Measurements from ENCODE around the gene ERVH48-1.
"Not testable (repeated sequence)": the region's sequence is repeated elsewhere in the genome, so short reads cannot be mapped to it uniquely, and the experiment has no call there.

ERVH48-1 gene

DNA sequence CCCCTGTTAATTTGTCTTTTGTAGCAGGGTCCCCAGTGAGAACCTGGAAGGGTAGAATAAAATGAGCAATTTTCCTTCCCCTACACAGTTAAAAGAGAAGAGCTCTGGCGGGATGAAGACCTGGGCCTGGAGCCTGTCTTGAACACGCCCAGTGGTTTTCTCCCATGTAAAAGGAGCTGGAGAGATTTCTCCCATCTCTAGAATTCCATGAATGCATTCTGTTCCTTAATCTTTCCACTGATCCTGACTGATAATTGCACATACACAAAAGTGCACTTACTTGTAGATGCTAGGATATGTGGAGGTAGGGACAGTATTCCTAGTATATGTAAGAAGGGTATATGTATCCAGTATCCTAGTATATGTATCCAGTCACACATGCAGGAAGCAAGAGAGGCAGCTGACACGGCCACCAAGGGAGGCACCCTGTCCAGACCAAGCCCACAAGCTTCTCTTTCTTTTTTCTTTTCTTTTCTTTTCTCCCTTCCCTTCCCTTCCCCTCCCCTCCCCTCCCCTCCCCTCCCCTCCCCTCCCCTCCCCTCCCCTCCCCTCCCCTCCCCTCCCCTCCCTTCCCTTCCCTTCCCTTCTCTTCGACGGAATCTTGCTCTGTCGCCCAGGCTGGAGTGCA, 37.1 kb upstream of the ERVH48-1 start:
- H3K9me3 ChIP-seq (ENCODE audit: low read length): no peaks in the 10 kb centered on the region
- H3K4me1 ChIP-seq (ENCODE audit: insufficient read depth, low read length): no peaks in the 10 kb centered on the region
- no peak overlapping the region for H3K4me3 ChIP-seq (ENCODE audit: low read depth in 1 of 2, low read length in 2 of 2)
- H3K36me3 ChIP-seq (ENCODE audit: insufficient read depth, low read length): no peaks in the 10 kb centered on the region
- no peak overlapping the region for H3K27ac ChIP-seq (ENCODE audit: low read depth, low read length)
- no peaks in the 10 kb centered on the region for H3K27me3 ChIP-seq (ENCODE audit: control insufficient read depth in 1 of 2, insufficient read depth in 2 of 2, low read length in 2 of 2)
- H3K9ac ChIP-seq (ENCODE audit: low read length): no peak overlapping the region

DNA sequence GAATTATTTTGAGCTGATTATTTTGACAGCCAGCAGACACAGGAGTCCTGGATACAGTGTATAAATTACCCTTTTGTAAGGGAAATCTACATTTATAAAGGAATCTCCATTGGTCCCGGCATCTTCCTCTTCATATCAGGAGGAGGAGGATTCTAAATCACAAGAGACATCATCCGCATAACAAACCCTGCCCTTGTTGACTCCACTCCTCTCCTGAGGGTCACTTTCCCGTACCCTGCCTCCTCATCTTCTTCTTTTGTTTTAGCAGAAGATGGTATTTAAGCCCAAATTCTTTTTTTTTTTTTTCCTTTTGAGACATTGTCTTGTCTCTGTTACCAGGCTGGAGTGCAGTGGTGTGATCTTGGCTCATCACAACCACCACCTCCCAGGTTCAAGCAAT, 34.3 kb upstream of the ERVH48-1 start:
- Histone ChIP-seq H3K36me3 (ENCODE audit: insufficient read depth, low read length) (no peaks in the 10 kb centered on the region), H3K27ac (ENCODE audit: low read depth, low read length) (no peak overlapping the region), H3K9me3 (ENCODE audit: low read length) (no peaks in the 10 kb centered on the region), H3K9ac (ENCODE audit: low read length) (no peak overlapping the region), H3K27me3 (ENCODE audit: control insufficient read depth in 1 of 2, insufficient read depth in 2 of 2, low read length in 2 of 2) (no peaks in the 10 kb centered on the region), H3K4me1 (ENCODE audit: insufficient read depth, low read length) (no peaks in the 10 kb centered on the region), H3K4me3 (ENCODE audit: low read depth in 1 of 2, low read length in 2 of 2) (no peak overlapping the region)

- H3K4me3 ChIP-seq (ENCODE audit: low read depth in 1 of 2, low read length in 2 of 2); H3K36me3 ChIP-seq (ENCODE audit: insufficient read depth, low read length); H3K27ac ChIP-seq (ENCODE audit: low read depth, low read length); H3K27me3 ChIP-seq (ENCODE audit: control insufficient read depth in 1 of 2, insufficient read depth in 2 of 2, low read length in 2 of 2); H3K9me3 ChIP-seq (ENCODE audit: low read length); H3K9ac ChIP-seq (ENCODE audit: low read length); H3K4me1 ChIP-seq (ENCODE audit: insufficient read depth, low read length): not testable (repeated sequence)
Measured at GRCh38 chr21:42958122-42958521, 32.7 kb upstream of the ERVH48-1 start.

DNA sequence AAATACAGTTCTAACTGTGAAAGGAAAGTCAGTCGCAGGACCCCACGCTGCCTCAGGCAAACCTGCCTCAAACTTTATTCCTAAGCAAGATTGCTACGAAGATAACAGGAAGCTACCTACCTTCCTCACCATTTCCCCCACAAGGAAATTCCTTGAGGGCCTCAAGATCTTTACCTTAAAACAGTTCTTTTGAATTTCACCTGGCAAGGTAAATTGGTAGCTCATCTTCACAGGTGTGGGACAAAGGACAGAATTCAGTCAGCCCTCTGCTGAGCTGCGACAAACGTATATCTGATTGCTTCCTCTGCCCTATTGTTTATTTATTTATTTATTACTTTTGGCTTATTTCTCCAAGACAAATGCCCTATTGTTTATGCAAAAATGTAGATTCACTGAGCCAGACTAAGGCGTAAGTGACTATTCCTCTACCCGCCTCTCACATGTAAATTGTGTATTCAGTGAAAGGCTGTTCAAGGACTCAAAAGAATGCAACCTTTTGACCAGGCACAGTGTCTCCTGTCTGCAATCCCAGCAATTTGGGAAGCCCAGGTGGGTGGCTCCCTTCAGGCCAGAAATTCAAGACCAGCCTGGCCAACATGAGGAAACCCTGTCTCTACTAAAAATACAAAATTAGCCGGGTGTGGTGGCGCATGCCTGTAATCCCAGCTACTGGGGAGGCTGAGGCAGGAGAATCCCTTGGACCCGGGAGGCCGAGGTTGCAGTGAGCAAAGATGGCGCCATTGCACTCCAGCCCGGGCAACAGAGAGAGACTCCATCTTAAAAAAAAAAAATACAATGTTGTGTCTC, 31.6 kb upstream of the ERVH48-1 start:
- H3K36me3 ChIP-seq (ENCODE audit: insufficient read depth, low read length): no peaks in the 10 kb centered on the region
- H3K27me3 ChIP-seq (ENCODE audit: control insufficient read depth in 1 of 2, insufficient read depth in 2 of 2, low read length in 2 of 2): no peaks in the 10 kb centered on the region
- H3K4me3 ChIP-seq (ENCODE audit: low read depth in 1 of 2, low read length in 2 of 2): no peak overlapping the region
- H3K4me1 ChIP-seq (ENCODE audit: insufficient read depth, low read length): no peaks in the 10 kb centered on the region
- H3K9ac ChIP-seq (ENCODE audit: low read length): no peak overlapping the region
- H3K27ac ChIP-seq (ENCODE audit: low read depth, low read length): no peak overlapping the region
- H3K9me3 ChIP-seq (ENCODE audit: low read length): no peaks in the 10 kb centered on the region

DNA sequence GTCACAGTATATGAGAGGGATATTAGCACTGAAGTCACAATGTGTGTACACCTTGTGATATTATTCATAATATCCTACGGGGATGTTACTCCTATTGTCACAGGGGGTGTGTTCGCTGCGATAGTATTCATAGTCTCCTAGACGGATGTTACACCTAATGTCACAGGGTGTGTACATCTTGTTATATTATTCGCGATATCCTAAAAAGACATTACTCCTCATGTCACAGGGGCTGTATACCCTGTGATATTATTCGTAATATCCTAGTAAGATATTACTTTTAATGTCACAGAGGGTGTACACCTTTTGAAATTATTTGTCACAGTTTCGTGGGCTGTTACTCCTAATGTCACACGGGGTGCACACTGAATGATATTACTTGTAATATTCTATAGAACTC, 25.8 kb upstream of the ERVH48-1 start:
- not testable (repeated sequence) for H3K9me3 ChIP-seq (ENCODE audit: low read length); H3K27me3 ChIP-seq (ENCODE audit: control insufficient read depth in 1 of 2, insufficient read depth in 2 of 2, low read length in 2 of 2); H3K36me3 ChIP-seq (ENCODE audit: insufficient read depth, low read length); H3K27ac ChIP-seq (ENCODE audit: low read depth, low read length); H3K4me1 ChIP-seq (ENCODE audit: insufficient read depth, low read length); H3K4me3 ChIP-seq (ENCODE audit: low read depth in 1 of 2, low read length in 2 of 2); H3K9ac ChIP-seq (ENCODE audit: low read length)

GRCh38 chr21:42949094-42949755, 23.8 kb upstream of the ERVH48-1 start:
- not testable (repeated sequence) for H3K27ac ChIP-seq (ENCODE audit: low read depth, low read length)

DNA sequence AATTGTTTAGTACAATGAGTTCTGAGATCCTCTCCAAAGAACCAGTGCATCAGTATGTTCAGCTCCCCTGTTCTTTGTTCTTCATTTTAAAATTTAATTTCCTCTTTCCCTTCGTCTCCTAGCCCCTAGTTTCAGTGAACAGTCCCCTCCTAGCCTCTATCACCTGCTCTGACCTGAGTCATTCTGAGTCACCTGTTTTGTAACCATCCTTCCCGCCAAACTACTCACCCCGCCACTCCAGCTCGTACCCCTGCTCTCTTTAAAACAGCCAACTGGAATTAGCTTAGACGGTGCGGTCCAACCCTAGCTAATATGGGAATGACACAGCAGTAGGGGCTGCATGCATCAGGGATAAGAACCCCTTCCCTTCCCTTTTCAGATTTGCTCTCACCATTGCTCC, 16.8 kb upstream of the ERVH48-1 start:
- Histone ChIP-seq H3K27ac (ENCODE audit: low read depth, low read length) (no peak overlapping the region), H3K27me3 (ENCODE audit: control insufficient read depth in 1 of 2, insufficient read depth in 2 of 2, low read length in 2 of 2) (no peaks in the 10 kb centered on the region), H3K9me3 (ENCODE audit: low read length) (no peaks in the 10 kb centered on the region)

More at GRCh38 chr21:42949094-42949755, 23.8 kb upstream of the ERVH48-1 start:
- not testable (repeated sequence) for H3K9me3 ChIP-seq (ENCODE audit: low read length); H3K27me3 ChIP-seq (ENCODE audit: control insufficient read depth in 1 of 2, insufficient read depth in 2 of 2, low read length in 2 of 2); H3K36me3 ChIP-seq (ENCODE audit: insufficient read depth, low read length); H3K4me3 ChIP-seq (ENCODE audit: low read depth in 1 of 2, low read length in 2 of 2); H3K4me1 ChIP-seq (ENCODE audit: insufficient read depth, low read length); H3K9ac ChIP-seq (ENCODE audit: low read length)

DNA sequence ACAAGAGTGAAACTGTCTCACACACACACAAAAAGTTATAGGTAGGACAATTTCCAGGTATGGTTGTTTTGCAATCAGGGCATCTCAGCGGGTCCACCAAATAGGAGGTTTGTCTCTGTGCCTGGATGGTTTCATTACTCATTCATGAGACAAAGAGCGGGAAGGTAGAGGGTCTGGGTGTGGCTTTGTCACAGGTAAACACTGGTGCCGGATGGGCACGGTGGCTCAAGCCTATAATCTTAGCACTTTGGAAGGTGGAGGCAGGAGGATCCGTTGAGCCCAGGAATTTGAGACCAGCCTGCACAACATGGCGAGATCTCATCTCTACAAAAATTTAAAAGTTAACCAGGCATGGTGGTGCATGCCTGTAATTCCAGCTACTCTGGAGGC, 16.3 kb upstream of the ERVH48-1 start:
- H3K27me3 ChIP-seq (ENCODE audit: control insufficient read depth in 1 of 2, insufficient read depth in 2 of 2, low read length in 2 of 2): no peaks in the 10 kb centered on the region
- no peak overlapping the region for H3K4me3 ChIP-seq (ENCODE audit: low read depth in 1 of 2, low read length in 2 of 2)
- no peaks in the 10 kb centered on the region for H3K9me3 ChIP-seq (ENCODE audit: low read length)
- no peak overlapping the region for H3K27ac ChIP-seq (ENCODE audit: low read depth, low read length)
- H3K9ac ChIP-seq (ENCODE audit: low read length): no peak overlapping the region
- peaks cover 9% of the 10 kb centered on the region for H3K4me1 ChIP-seq (ENCODE audit: insufficient read depth, low read length)
- H3K36me3 ChIP-seq (ENCODE audit: insufficient read depth, low read length): no peaks in the 10 kb centered on the region

More for the DNA sequence above, 16.8 kb upstream of the ERVH48-1 start:
- Histone ChIP-seq H3K9ac (ENCODE audit: low read length) (no peak overlapping the region), H3K4me1 (ENCODE audit: insufficient read depth, low read length) (peaks cover 9% of the 10 kb centered on the region), H3K4me3 (ENCODE audit: low read depth in 1 of 2, low read length in 2 of 2) (no peak overlapping the region), H3K36me3 (ENCODE audit: insufficient read depth, low read length) (no peaks in the 10 kb centered on the region)

DNA sequence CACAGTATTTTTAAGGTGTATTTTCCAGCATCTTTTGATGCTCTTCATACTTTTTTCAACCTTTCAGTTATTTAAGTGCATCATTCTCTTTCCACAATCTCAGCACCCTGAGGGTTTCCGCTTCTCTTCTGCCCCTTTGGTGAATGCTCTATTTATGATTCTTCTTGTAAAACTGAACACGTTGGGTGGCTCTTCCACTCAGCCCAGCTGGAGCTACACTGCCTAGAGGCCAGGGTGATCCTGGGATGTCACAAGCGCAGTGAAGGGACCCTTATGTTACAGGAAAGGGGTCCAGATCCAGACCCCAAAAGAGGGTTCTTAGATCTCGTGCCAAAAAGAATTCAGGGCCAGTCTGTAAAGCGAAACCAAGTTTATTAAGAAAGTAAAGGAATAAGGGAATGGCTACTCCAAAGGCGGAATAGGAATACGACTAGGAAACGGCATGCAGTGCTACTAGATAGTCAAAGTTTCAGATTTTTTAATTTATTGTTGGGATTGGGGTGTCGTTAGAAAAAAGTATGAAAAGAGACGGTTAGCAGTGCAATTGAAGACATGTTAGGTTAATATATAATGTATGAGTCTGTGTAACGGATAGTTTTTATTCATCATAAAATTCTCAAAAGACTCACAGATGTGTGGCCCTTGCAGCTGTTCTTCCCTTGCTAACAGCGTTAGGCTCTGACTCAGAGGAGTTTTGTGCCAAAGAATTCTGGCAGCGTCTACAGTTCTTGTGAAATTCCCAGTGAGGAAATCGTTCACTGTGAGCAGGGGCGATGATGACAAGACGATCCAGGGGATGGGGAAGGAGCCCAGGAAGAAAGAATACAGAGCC, 14.4 kb upstream of the ERVH48-1 start:
- peak overlapping the region; percentile 69 for H3K27ac ChIP-seq (ENCODE audit: low read depth, low read length)

DNA sequence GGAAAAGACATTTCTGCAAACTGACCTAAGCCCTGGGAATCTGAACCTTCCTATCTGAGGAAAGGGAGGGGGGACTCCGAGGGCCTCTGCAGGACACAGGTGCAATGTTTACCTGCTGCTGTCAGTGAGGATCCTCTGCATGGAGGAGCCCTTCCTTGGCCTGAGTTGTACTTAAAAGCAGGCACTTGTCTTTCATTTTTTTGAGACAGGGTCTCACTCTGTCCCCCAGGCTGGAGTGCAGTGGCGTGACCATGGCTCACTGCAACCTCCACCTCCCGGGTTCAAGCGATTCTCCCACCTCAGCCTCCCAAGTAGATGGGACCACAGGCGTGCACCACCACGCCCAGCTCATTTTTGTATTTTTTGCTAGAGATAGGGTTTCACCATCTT, 13.2 kb upstream of the ERVH48-1 start:
- H3K4me3 ChIP-seq (ENCODE audit: low read depth in 1 of 2, low read length in 2 of 2); H3K27ac ChIP-seq (ENCODE audit: low read depth, low read length); H3K4me1 ChIP-seq (ENCODE audit: insufficient read depth, low read length); H3K27me3 ChIP-seq (ENCODE audit: control insufficient read depth in 1 of 2, insufficient read depth in 2 of 2, low read length in 2 of 2); H3K36me3 ChIP-seq (ENCODE audit: insufficient read depth, low read length); H3K9ac ChIP-seq (ENCODE audit: low read length); H3K9me3 ChIP-seq (ENCODE audit: low read length): not testable (repeated sequence)

More for the DNA sequence above, 14.4 kb upstream of the ERVH48-1 start:
- Histone ChIP-seq H3K4me3 (ENCODE audit: low read depth in 1 of 2, low read length in 2 of 2) (no peak overlapping the region), H3K27me3 (ENCODE audit: control insufficient read depth in 1 of 2, insufficient read depth in 2 of 2, low read length in 2 of 2) (no peaks in the 10 kb centered on the region), H3K36me3 (ENCODE audit: insufficient read depth, low read length) (no peaks in the 10 kb centered on the region), H3K4me1 (ENCODE audit: insufficient read depth, low read length) (peaks cover 9% of the 10 kb centered on the region), H3K9ac (ENCODE audit: low read length) (peak overlapping the region; percentile 30), H3K9me3 (ENCODE audit: low read length) (no peaks in the 10 kb centered on the region)

DNA sequence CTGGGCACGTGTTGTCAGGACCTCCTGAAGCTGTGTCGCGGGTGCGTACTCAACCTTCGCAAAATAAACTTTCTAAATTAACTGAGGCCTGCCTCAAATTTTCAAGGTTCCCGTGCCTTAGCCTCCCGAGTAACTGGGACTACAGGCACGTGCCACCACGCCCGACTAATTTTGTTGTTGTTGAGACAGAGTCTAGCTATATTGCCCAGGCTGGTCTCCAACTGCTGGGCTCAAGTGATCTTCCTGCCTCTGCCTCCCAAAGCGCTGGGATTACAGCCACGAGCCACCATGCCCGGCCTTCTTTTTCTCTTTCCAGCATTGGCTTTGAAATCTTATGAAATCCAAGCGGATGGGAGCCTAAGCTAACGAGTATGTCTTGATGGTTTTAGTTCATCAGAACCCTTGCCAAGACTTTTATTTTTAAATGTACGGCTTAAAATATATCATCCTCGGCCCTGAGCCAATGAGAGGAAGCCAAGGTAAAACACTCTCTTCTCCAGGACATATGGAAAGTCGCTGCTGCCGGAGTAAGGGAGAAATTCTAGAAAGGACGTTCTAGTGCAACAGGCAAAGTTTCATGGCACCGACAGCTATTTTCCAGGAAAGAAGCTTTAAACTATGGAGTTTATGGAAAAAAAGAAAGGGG, 12.7 kb upstream of the ERVH48-1 start:
- Histone ChIP-seq H3K4me1 (ENCODE audit: insufficient read depth, low read length) (peaks cover 9% of the 10 kb centered on the region), H3K9ac (ENCODE audit: low read length) (no peak overlapping the region), H3K4me3 (ENCODE audit: low read depth in 1 of 2, low read length in 2 of 2) (no peak overlapping the region), H3K9me3 (ENCODE audit: low read length) (no peaks in the 10 kb centered on the region), H3K27me3 (ENCODE audit: control insufficient read depth in 1 of 2, insufficient read depth in 2 of 2, low read length in 2 of 2) (no peaks in the 10 kb centered on the region), H3K27ac (ENCODE audit: low read depth, low read length) (no peak overlapping the region), H3K36me3 (ENCODE audit: insufficient read depth, low read length) (no peaks in the 10 kb centered on the region)

Measured in muscle layer of colon (tissue), 2 donors.